Measurements from ENCODE around the gene ARID3B. TPM values are rescaled to one million over a fixed set of nuclear protein-coding genes. Genes with fewer than 3 reads are reported as not detected.

Gene ARID3B
- total RNA-seq, 1 donor from 2014 or later = 2.0 TPM

DNA sequence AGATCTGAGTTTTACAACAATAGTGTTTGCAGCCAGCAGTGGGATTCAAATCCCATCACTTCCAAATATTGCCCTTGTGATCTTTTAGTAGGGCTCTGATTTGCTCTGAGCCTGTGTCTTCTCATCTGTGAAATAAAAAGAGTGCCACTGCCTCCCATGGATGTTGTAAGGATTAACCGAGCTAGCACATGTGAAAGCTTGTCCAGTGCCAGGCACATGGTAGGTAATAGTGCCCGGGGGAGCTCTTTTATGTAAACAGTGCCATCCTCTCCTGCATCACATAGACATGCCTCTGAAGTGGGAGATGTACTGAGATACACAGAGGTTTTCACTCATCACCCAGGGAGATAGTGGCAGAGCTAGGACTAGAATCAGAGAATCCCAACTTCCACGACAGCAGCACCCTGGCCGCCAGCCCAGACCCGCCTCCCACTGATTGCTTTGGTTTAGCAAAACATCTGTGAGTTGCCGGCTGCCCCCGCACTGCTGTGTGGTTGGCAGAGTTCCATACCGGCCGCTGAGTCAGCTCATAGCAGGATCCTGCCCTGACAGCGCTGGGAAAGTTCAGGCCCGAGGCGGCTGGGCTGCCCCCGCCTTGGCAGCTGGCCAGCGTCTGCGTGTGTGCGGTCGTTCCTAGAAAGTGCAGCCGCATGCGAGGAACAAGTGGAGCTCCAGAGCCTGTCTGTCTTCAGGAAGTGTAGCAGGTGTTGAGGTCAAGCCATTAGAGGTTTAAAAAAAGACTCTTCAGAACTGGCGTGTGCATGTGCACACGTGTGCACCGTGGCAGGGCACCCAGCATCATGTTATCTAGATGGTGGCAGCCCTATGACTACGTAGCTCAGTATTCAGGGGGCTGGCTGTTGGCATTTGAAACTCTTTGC is 5.0 kb downstream of the ARID3B start:
- TF ChIP-seq, protein P1, sequence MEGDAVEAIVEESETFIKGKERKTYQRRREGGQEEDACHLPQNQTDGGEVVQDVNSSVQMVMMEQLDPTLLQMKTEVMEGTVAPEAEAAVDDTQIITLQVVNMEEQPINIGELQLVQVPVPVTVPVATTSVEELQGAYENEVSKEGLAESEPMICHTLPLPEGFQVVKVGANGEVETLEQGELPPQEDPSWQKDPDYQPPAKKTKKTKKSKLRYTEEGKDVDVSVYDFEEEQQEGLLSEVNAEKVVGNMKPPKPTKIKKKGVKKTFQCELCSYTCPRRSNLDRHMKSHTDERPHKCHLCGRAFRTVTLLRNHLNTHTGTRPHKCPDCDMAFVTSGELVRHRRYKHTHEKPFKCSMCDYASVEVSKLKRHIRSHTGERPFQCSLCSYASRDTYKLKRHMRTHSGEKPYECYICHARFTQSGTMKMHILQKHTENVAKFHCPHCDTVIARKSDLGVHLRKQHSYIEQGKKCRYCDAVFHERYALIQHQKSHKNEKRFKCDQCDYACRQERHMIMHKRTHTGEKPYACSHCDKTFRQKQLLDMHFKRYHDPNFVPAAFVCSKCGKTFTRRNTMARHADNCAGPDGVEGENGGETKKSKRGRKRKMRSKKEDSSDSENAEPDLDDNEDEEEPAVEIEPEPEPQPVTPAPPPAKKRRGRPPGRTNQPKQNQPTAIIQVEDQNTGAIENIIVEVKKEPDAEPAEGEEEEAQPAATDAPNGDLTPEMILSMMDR (IDR thresholded peaks at IDR 0.05; ENCODE audit: borderline replicate concordance) = no peak
- Histone ChIP-seq H3K9me3 (replicated peaks) (no peaks in the 10 kb centered on the region), H3K27me3 (ENCODE audit: low read depth) (no peaks in the 10 kb centered on the region), H3K4me3 (peak overlapping the region; percentile 18), H3K4me1 (peaks cover 53% of the 10 kb centered on the region), H3K27ac (replicated peaks) (peak overlapping the region; percentile 30), H3K36me3 (peaks cover 8% of the 10 kb centered on the region)
- intact Hi-C loops (cut with micrococcal nuclease) = loop anchor here (10.0 kb wide), 1 partner anchor 69 kb away; the partner anchor contains the start of gene CLK3
- peak; percentile 98 for DNase-seq

DNA sequence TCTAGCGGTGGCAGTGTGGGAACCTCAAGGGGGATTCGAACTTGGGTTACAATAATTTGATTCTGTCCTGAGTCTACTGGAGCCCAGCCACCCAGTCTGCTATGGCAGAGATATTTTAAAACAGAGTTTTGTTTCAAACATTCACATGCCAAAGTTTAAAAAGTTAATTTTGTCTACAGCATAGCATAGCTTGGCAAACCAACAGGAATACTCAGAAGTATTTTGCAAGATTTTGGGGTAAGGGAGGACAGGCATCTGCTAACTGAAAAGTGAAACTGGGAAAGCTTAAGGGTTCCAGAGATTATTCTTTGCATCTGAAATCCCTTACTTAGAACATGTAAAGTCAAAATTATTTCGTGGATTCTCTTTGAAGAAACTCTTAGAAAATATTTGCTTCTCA is 6.6 kb downstream of the ARID3B start:
- Histone ChIP-seq H3K27ac (replicated peaks) (no peak overlapping the region), H3K36me3 (peaks cover 12% of the 10 kb centered on the region), H3K4me3 (no peak overlapping the region), H3K27me3 (ENCODE audit: low read depth) (no peaks in the 10 kb centered on the region), H3K9me3 (replicated peaks) (no peaks in the 10 kb centered on the region), H3K4me1 (peaks cover 40% of the 10 kb centered on the region)
- DNase-seq = no peak
- intact Hi-C loops (cut with micrococcal nuclease) = loop anchor here (10.0 kb wide), 1 partner anchor 67 kb away; the partner anchor contains the start of gene CLK3
- TF ChIP-seq, protein P1 (IDR thresholded peaks at IDR 0.05; ENCODE audit: borderline replicate concordance) = no peak

DNA sequence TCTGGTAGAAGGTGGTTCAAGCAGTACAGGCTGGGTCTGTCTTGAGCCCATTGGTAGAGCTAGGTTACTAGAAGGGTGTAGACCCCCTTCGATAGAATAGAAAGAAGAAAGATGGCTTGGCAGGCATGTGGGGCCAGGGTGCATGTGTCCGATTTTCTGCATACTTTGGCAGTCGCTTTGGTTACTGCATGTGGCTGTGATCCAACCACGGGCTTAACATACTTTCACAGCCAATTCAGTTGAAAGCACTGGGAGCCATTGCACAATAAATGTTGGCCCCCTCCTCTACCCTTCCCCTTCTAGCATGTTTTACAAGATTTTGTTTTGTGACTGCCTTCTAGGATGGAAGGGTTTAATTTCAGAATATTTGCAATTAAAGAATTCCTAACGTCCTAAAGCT is 7.2 kb downstream of the ARID3B start:
- Histone ChIP-seq H3K27me3 (ENCODE audit: low read depth) (no peaks in the 10 kb centered on the region), H3K4me1 (peaks cover 38% of the 10 kb centered on the region), H3K36me3 (peaks cover 14% of the 10 kb centered on the region), H3K4me3 (no peak overlapping the region), H3K27ac (replicated peaks) (no peak overlapping the region), H3K9me3 (replicated peaks) (no peaks in the 10 kb centered on the region)
- TF ChIP-seq, protein P1 (IDR thresholded peaks at IDR 0.05; ENCODE audit: borderline replicate concordance) = no peak
- intact Hi-C loops (cut with micrococcal nuclease) = loop anchor here (10.0 kb wide), 1 partner anchor 67 kb away; the partner anchor contains the start of gene CLK3
- no peak for DNase-seq

DNA sequence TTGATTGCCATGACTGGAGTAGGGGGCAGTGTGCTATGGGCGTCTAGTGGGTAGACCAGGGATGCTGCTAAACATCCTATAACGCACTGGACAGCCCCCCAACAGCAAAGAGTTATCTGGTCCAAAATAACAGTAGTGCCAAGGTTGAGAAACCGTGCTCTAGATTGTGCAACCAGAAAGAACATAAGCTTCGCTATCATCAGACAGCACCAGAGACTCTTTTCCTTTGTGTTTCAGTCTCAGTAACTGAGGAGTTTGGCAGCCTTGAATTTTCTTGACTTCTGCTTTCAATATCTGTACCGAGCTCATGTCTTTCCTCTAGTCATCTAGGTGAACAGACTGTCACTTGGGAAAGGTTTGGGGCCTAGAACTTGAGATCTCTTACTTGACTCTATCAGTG is 8.8 kb downstream of the ARID3B start:
- no peak overlapping the region for H3K4me3 ChIP-seq
- TF ChIP-seq, protein P1 (IDR thresholded peaks at IDR 0.05; ENCODE audit: borderline replicate concordance) = no peak
- no peaks in the 10 kb centered on the region for H3K9me3 ChIP-seq (replicated peaks)
- DNase-seq = no peak
- H3K27ac ChIP-seq (replicated peaks) = no peak overlapping the region
- H3K27me3 ChIP-seq (ENCODE audit: low read depth) = no peaks in the 10 kb centered on the region
- peaks cover 14% of the 10 kb centered on the region for H3K36me3 ChIP-seq
- peaks cover 38% of the 10 kb centered on the region for H3K4me1 ChIP-seq
- intact Hi-C loops (cut with micrococcal nuclease) = loop anchor here (10.0 kb wide), 1 partner anchor 65 kb away; the partner anchor contains the start of gene CLK3

DNA sequence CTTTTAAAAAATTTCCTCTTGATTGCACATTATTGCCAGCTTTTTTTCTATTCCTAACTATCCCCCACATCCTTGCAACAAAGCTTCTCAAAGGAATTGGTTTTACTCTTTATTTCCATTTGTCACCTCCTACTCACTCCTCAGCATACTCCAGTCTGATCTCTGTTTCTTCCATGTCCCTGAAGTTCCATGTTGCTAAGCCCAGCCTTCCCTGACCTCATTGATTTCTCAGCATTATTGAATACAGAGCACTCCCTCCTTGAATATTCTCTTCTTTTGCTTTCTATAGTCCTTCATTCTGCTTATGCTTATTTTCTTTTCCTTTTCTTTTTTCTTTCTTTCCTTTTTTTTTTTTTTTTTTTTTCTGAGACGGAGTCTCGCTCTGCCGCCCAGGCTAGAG is 10.7 kb downstream of the ARID3B start:
- no peak for DNase-seq

More for the DNA sequence above, 10.7 kb downstream of the ARID3B start:
- no peak overlapping the region for H3K4me3 ChIP-seq
- H3K27me3 ChIP-seq (ENCODE audit: low read depth) = no peaks in the 10 kb centered on the region
- TF ChIP-seq, protein P1 (IDR thresholded peaks at IDR 0.05; ENCODE audit: borderline replicate concordance) = no peak
- H3K27ac ChIP-seq (replicated peaks) = no peak overlapping the region
- no peaks in the 10 kb centered on the region for H3K9me3 ChIP-seq (replicated peaks)
- H3K36me3 ChIP-seq = peaks cover 14% of the 10 kb centered on the region
- H3K4me1 ChIP-seq = peaks cover 22% of the 10 kb centered on the region
- intact Hi-C loops (cut with micrococcal nuclease) = no loop called here

Data from left ventricle myocardium inferior (tissue), 1 donor.